Heart left ventricle (tissue), 13 donors: ENCODE measurements around the gene KCNMA1.

ENCODE experiments used
- POLR2A ChIP-seq, 2 donors: fragments of 450-650 bp; IDR thresholded peaks; one replicate each; pipeline ENCODE4 v1.6.1; 2017; ENCODE audit warnings: antibody characterized with exemption in 2 of 2, mild to moderate bottlenecking in 2 of 2, moderate library complexity in 2 of 2
- TF ChIP-seq, protein P1 (sequence below), 12 donors: fragments of 200-600 bp; sonication (generic) in 4 of 12; IDR thresholded peaks; one replicate each; pipeline versions ENCODE4 v1.5.0 to v1.8.0; 2018 to 2022; ENCODE audit warnings: antibody characterized with exemption in 12 of 12, mild to moderate bottlenecking in 5 of 12
- donor health status: ischemic (EF 13 %, LVEDD 7.1; RV severe dilation, severe dysfunction).
- donor health status: DM: no; HTN: yes; CAD: no.
- donor health status: DM: no; HTN: no; CAD: no.
- donor health status: ischemic (EF 25% LVEDD 6.9; RV normal size, moderate dysfunction).
- donor health status: ischemic (EF 25% LVEDD 5.7; RV mildly dilated, moderate dysfunction).
- donor health status: ischemic (EF 35%, LVEDD 5.7; RV mildly dilated, moderate dysfunction).
- donor health status: nonischemic (EF 11% LVEDD 7.7; RV severe dilation, severe dysfunction).
- donor health status: DM: yes; HTN: yes; CAD: no.
- donor health status: PGD.
- donor health status: ischemic (EF 29% LVEDD 5.4; RV normal size, mild dysfunction).
- donor health status: nonischemic (EF 23%, LVEDD 6.1; RV moderate dilation, normal function).

DNA sequence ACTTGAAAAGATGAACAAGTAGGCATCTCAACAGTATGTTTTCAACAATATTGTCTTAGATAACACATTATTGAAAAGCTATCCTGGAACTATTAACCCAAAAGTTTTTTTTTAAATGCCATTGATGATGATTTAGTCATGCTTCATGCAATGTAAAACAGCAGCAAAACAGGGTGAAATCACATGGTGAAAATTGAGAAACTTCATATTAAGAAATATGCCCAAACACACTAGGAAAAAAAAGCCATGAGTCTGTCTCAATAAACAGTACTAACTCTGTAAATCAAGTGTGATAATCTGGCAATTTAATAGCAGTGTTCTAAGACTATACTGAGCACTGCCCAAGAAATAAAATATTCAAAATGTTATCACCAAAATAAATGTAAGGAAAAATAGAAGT lies 613.1 kb downstream of the KCNMA1 start:
- TF ChIP-seq, protein P1, sequence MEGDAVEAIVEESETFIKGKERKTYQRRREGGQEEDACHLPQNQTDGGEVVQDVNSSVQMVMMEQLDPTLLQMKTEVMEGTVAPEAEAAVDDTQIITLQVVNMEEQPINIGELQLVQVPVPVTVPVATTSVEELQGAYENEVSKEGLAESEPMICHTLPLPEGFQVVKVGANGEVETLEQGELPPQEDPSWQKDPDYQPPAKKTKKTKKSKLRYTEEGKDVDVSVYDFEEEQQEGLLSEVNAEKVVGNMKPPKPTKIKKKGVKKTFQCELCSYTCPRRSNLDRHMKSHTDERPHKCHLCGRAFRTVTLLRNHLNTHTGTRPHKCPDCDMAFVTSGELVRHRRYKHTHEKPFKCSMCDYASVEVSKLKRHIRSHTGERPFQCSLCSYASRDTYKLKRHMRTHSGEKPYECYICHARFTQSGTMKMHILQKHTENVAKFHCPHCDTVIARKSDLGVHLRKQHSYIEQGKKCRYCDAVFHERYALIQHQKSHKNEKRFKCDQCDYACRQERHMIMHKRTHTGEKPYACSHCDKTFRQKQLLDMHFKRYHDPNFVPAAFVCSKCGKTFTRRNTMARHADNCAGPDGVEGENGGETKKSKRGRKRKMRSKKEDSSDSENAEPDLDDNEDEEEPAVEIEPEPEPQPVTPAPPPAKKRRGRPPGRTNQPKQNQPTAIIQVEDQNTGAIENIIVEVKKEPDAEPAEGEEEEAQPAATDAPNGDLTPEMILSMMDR (IDR thresholded peaks at IDR 0.05): no peak
- TF ChIP-seq POLR2A (IDR thresholded peaks at IDR 0.05): no peak
